GM23338 (cell line): ENCODE results near the gene SURF1. TPM values are rescaled to one million over a fixed set of nuclear protein-coding genes. Genes with fewer than 3 reads are reported as not detected.

ENCODE experiments used
- EZH2phosphoT487 ChIP-seq: fragments of 200-600 bp; sonication (generic); IDR thresholded peaks from one replicate; pipeline ENCODE4 v1.8.1; 2018; ENCODE audit warnings: antibody characterized with exemption; ENCODE audit not compliant: unreplicated experiment
- JUNB ChIP-seq: IDR thresholded peaks from one replicate; pipeline ENCODE4 v1.6.1; 2016; ENCODE audit warnings: antibody characterized with exemption; ENCODE audit not compliant: unreplicated experiment
- NANOG ChIP-seq: IDR thresholded peaks from 2 replicates; pipeline ENCODE4 v1.6.1; 2016; ENCODE audit warnings: antibody characterized with exemption, borderline replicate concordance
- POLR2AphosphoS5 ChIP-seq: IDR thresholded peaks from 2 replicates; pipeline ENCODE4 v1.6.1; 2016; ENCODE audit warnings: antibody characterized with exemption, low read depth
- REST ChIP-seq: IDR thresholded peaks from one replicate; pipeline ENCODE4 v1.6.1; 2018; ENCODE audit warnings: antibody characterized with exemption; ENCODE audit not compliant: unreplicated experiment
- STAT1 ChIP-seq: IDR thresholded peaks from one replicate; pipeline ENCODE4 v1.6.1; 2016; ENCODE audit warnings: antibody characterized with exemption; ENCODE audit not compliant: unreplicated experiment
- ZNF114 ChIP-seq: fragments of 250-450 bp; sonication (Bioruptor Pico); IDR thresholded peaks from 2 replicates; pipeline ENCODE4 v1.5.0; 2020; ENCODE audit warnings: mild to moderate bottlenecking, moderate library complexity
- ZNF462 ChIP-seq: fragments of 250-450 bp; sonication (Bioruptor Pico); IDR thresholded peaks from 2 replicates; pipeline ENCODE4 v1.5.0; 2020; ENCODE audit warnings: mild to moderate bottlenecking, moderate library complexity
- polyA plus RNA-seq: library from polyadenylated mRNA; unstranded; fragments of >200 nt; fragmentation: Nextera tagmentation; extraction: Ambion mirVana; gene quantifications from 2 replicates; pipeline ENCODE4 v1.2.1, GENCODE V29; 2016
- total RNA-seq: library from RNA; depleted of rRNA; stranded (reverse); fragments of >200 nt; shearing (Covaris generic); gene quantifications from 2 replicates; pipeline ENCODE4 v1.2.3, GENCODE V29; 2014

Gene SURF1
- total and polyA plus RNA-seq, 2 experiments from 2014 or later, result 39.1 to 52.6 TPM

GRCh38 chr9:133387680-133388079 lies 31.4 kb upstream of the SURF1 start (continued):
- TF ChIP-seq ZNF462 (CRISPR knock-in tag), result no peak
- no peak for TF ChIP-seq ZNF114 (CRISPR knock-in tag)
- no peak for TF ChIP-seq JUNB
- no peak for TF ChIP-seq POLR2AphosphoS5
- TF ChIP-seq REST, result no peak
- no peak for TF ChIP-seq EZH2phosphoT487
- no peak for TF ChIP-seq NANOG
- no peak for TF ChIP-seq STAT1
